ENCODE data around the gene ATF6. TPM values are rescaled to one million over a fixed set of nuclear protein-coding genes. Genes with fewer than 3 reads are reported as not detected.

Gene ATF6
- total and polyA plus RNA-seq, 9 of the 15 experiments (the other 6 are each of a cell fraction or from before 2014, with no cell fraction given) = 11.7 to 32.4 (median 20.4) TPM

- TF ChIP-seq, protein P1, sequence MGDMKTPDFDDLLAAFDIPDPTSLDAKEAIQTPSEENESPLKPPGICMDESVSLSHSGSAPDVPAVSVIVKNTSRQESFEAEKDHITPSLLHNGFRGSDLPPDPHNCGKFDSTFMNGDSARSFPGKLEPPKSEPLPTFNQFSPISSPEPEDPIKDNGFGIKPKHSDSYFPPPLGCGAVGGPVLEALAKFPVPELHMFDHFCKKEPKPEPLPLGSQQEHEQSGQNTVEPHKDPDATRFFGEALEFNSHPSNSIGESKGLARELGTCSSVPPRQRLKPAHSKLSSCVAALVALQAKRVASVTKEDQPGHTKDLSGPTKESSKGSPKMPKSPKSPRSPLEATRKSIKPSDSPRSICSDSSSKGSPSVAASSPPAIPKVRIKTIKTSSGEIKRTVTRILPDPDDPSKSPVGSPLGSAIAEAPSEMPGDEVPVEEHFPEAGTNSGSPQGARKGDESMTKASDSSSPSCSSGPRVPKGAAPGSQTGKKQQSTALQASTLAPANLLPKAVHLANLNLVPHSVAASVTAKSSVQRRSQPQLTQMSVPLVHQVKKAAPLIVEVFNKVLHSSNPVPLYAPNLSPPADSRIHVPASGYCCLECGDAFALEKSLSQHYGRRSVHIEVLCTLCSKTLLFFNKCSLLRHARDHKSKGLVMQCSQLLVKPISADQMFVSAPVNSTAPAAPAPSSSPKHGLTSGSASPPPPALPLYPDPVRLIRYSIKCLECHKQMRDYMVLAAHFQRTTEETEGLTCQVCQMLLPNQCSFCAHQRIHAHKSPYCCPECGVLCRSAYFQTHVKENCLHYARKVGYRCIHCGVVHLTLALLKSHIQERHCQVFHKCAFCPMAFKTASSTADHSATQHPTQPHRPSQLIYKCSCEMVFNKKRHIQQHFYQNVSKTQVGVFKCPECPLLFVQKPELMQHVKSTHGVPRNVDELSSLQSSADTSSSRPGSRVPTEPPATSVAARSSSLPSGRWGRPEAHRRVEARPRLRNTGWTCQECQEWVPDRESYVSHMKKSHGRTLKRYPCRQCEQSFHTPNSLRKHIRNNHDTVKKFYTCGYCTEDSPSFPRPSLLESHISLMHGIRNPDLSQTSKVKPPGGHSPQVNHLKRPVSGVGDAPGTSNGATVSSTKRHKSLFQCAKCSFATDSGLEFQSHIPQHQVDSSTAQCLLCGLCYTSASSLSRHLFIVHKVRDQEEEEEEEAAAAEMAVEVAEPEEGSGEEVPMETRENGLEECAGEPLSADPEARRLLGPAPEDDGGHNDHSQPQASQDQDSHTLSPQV (IDR thresholded peaks at IDR 0.05) = peak; percentile 60; the same call in 1 of the 2 replicates
- no peak for TF ChIP-seq FOXA1 (IDR thresholded peaks at IDR 0.05; ENCODE audit: borderline replicate concordance)
- peak; percentile 74; the same call in 1 of the 2 replicates for TF ChIP-seq SMARCE1 (IDR thresholded peaks at IDR 0.05)
- no peak for TF ChIP-seq COPS2 (conservative IDR thresholded peaks at IDR 0.05)
- peak; percentile 71 for TF ChIP-seq ARID1B (IDR thresholded peaks at IDR 0.05)
- 0 out of 2 replicates have a peak, but pooled peaks have one; percentile 29 for TF ChIP-seq KLF6 (CRISPR knock-in tag; IDR thresholded peaks at IDR 0.05; ENCODE audit: borderline replicate concordance)
- no peak for TF ChIP-seq NELFE (IDR thresholded peaks at IDR 0.05; ENCODE audit: insufficient read depth, insufficient read length)
- no peak for TF ChIP-seq ZBTB5 (IDR thresholded peaks at IDR 0.05)
- TF ChIP-seq, protein P2, sequence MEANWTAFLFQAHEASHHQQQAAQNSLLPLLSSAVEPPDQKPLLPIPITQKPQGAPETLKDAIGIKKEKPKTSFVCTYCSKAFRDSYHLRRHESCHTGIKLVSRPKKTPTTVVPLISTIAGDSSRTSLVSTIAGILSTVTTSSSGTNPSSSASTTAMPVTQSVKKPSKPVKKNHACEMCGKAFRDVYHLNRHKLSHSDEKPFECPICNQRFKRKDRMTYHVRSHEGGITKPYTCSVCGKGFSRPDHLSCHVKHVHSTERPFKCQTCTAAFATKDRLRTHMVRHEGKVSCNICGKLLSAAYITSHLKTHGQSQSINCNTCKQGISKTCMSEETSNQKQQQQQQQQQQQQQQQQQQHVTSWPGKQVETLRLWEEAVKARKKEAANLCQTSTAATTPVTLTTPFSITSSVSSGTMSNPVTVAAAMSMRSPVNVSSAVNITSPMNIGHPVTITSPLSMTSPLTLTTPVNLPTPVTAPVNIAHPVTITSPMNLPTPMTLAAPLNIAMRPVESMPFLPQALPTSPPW (CRISPR knock-in tag; IDR thresholded peaks at IDR 0.05) = peak; percentile 24; the same call in 1 of the 2 replicates
- peak; percentile 32; the same call in 1 of the 2 replicates for TF ChIP-seq MAFK (IDR thresholded peaks at IDR 0.05; ENCODE audit: low read length)
- TF ChIP-seq GATA2 (CRISPR knock-in tag; IDR thresholded peaks at IDR 0.05) = no peak
- no peak for TF ChIP-seq CGGBP1 (CRISPR knock-in tag; IDR thresholded peaks at IDR 0.05)
- TF ChIP-seq ZFX (CRISPR knock-in tag; IDR thresholded peaks at IDR 0.05) = no peak
- no peak for TF ChIP-seq GTF2E2 (tag; IDR thresholded peaks at IDR 0.05)
- TF ChIP-seq JUN (IDR thresholded peaks at IDR 0.05; ENCODE audit: borderline replicate concordance, low read depth, low read length) = 0 out of 2 replicates have a peak, but pooled peaks have one; percentile 42
- TF ChIP-seq JUN (CRISPR knock-in tag; IDR thresholded peaks at IDR 0.05; ENCODE audit: borderline replicate concordance) = no peak
- peak; percentile 40; the same call in 1 of the 2 replicates for TF ChIP-seq LEF1 (IDR thresholded peaks at IDR 0.05)
- TF ChIP-seq ETV5 (CRISPR knock-in tag; IDR thresholded peaks at IDR 0.05; ENCODE audit: low read depth) = 0 out of 2 replicates have a peak, but pooled peaks have one; percentile 52
- TF ChIP-seq NR2C1 (IDR thresholded peaks at IDR 0.05) = no peak
- TF ChIP-seq NR2C1 (tag; IDR thresholded peaks at IDR 0.05) = 0 out of 2 replicates have a peak, but pooled peaks have one; percentile 15
- TF ChIP-seq FOSL1 (tag; conservative IDR thresholded peaks at IDR 0.05) = peak; percentile 92
- TF ChIP-seq STAT5B (CRISPR knock-in tag; IDR thresholded peaks at IDR 0.05) = no peak
- TF ChIP-seq HNRNPH1 (optimal IDR thresholded peaks at IDR 0.05; ENCODE audit: low read depth, low read length) = no peak
These were observed 36.0 kb upstream of the ATF6 start (continued) for GRCh38 chr1:161730050-161730564.
